ENCODE results near the gene GRK4. TPM values are rescaled to one million over a fixed set of nuclear protein-coding genes. Genes with fewer than 3 reads are reported as not detected.
"Not testable (repeated sequence)": the region's sequence is repeated elsewhere in the genome, so short reads cannot be mapped to it uniquely, and the experiment has no call there.

GRK4 gene
- total RNA-seq, 2 experiments from 2014 or later = 3.0 to 4.4 TPM

DNA sequence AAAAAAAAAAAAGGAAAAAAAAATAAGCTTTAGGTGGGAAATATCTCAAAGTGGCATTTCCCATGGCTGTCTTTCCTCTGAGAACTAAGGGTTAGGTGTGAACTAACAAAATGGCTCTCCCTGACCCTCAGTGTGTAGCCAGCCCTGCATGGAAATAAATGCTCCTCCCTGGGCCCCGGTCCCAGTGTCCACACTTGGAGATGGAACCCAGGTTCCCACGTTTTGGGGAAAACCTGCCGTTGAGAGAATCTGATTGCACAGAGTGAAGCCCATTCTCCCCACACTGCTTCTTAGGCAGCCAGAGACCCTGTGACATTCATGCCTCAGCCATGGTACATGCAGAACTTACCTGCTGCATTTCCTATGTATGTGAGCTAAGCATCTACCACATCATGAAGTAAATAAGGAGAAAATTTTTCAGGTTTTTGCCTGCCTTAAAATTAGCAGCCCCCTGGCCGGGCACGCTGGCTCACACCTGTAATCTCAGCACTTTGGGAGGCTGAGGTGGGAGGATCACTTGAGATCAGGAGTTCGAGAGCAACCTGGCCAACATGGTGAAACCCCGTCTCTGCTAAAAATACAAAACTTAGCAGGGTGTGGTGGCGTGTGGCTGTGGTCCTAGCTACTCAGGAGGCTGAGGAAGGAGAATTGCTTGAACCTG is 76.5 kb downstream of the GRK4 start:
- peak overlapping the region; percentile 89 for H3K4me3 Mint-ChIP-seq
- CTCF ChIA-PET = interaction anchor here (1.1 to 4.2 kb wide), 2 partner anchors 25 to 64 kb away, joined by 3 to 26 read pairs; no protein-coding TSS in a partner anchor
- peaks cover 61% of the 10 kb centered on the region for H3K4me1 Mint-ChIP-seq
- H3K9me3 Mint-ChIP-seq (ENCODE audit: low read depth) = no peaks in the 10 kb centered on the region
- DNase-seq (no peak), ATAC-seq (no peak)
- H3K36me3 Mint-ChIP-seq = peaks cover 3% of the 10 kb centered on the region
- peaks cover 14% of the 10 kb centered on the region for H3K27me3 Mint-ChIP-seq
- no peak overlapping the region for H3K27ac Mint-ChIP-seq

DNA sequence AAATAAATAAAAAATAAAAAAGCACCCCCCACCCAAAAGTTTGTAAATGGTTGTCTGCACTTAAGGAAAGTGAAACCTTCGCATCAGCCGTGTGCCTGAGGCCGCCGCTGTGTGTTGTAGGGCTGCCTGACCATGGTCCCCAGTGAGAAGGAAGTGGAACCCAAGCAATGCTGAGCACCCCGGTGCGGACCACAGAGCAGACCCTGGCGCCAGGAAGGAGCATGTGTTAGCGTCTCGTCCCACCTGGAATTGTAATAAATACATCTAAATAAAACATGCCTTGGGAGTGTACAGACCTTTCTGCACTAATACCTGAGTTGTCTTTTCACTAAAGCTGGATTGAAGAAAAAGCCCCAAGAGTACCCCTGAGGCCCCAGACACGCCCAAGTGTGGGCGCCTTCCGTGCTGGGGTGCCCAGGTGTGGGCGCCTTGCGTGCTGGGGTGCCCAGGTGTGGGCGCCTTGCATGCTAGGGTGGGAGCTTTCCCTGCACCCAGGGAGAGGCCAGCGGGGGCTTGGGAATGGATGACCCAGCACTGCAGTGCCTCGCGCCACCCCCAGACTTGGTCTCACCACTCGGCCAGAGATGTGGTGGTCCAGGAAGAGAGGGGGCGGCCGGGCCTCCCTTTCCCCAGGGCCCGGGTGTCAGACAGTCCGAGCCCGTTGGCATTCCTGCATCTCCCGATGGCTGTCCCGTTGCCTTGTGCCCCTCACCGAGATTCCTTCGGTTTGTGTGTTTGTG is 77.3 kb downstream of the GRK4 start:
- peaks cover 11% of the 10 kb centered on the region for H3K27me3 Mint-ChIP-seq
- H3K4me3 Mint-ChIP-seq = peak overlapping the region; percentile 89
- DNase-seq (peak; percentile 52), ATAC-seq (no peak)
- peaks cover 8% of the 10 kb centered on the region for H3K36me3 Mint-ChIP-seq
- CTCF ChIA-PET = interaction anchor here (0.9 to 1.5 kb wide), 5 partner anchors 62 to 277 kb away, joined by 3 to 5 read pairs (median 3); partner anchors contain the start of genes GRK4 and NOP14
- H3K27ac Mint-ChIP-seq = peak overlapping the region; percentile 93
- H3K4me1 Mint-ChIP-seq = peaks cover 69% of the 10 kb centered on the region
- no peaks in the 10 kb centered on the region for H3K9me3 Mint-ChIP-seq (ENCODE audit: low read depth)

DNA sequence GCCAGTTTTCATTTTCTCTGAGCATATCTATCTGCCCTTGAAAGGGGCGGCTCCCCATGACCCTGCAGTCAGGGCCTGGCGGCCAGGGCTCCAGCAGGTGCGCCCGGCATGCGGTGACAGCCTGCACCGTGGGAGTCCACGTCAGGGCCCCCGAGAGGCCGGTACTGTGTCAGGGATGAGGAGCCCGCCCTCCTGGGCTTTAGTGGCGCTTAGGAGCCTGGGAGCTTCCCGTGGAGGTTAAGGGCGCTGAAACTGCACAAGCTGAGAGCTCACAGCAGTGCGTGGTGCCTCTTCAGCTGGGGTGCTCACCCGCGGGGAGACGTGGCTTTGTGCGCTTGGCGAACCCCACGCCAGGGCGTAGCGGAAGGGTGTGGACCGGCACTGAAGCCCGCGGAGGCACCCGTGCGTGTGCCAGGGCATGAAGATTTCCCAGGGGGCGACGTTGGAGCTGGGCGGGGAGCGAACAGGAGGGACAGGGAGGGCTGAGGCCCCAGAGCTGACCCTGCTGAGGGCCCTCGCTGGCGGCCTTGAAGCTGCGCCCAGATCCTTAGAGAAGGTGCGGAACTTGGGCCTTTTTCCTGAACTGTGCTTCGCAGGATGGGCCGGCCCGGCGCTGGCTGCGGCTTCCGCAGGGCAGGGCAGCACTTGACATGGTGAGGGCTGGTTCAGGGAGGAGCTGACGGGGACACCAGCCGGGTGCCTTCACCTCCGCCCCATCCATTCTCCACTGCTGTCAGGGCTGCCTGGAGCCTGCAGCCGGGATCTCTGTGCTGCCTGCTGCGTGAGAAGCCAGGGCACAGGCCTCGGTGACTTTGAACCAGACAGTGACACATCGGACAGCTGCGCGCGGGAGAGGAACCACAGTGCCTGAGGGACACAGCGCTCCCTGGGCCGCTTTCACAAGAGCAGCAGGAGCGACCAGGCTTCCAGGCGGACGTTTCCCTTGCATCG is 78.1 kb downstream of the GRK4 start:
- CTCF ChIA-PET = interaction anchor here (0.7 to 1.5 kb wide), 8 partner anchors 8 to 277 kb away, joined by 3 to 5 read pairs (median 3); partner anchors contain the start of genes GRK4 and NOP14
- H3K4me1 Mint-ChIP-seq = peaks cover 78% of the 10 kb centered on the region
- peaks cover 5% of the 10 kb centered on the region for H3K27me3 Mint-ChIP-seq
- H3K27ac Mint-ChIP-seq = peak overlapping the region; percentile 93
- DNase-seq (peak; percentile 70), ATAC-seq (peak; percentile 68)
- H3K36me3 Mint-ChIP-seq = peaks cover 14% of the 10 kb centered on the region
- peak overlapping the region; percentile 89 for H3K4me3 Mint-ChIP-seq
- no peaks in the 10 kb centered on the region for H3K9me3 Mint-ChIP-seq (ENCODE audit: low read depth)

DNA sequence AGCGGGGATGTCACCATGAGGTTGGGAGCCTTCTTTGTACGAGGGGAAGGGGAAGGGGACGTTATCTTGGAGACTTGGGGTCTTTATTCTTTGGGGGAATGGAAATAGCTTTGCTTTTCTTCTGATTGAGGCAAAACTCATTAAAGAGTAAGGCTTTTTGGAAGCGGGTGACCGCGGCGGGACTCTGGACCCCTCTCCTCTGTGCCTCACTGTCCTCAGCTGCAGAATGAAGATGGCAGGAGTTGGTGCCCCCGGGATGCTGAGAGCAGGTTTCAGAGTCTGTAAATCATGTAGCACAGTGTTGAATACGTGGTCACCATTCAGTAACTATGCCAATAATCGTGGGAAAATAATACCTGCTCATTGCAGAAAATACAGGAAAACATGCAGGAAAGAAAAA is 78.9 kb downstream of the GRK4 start:
- CTCF ChIA-PET = interaction anchor here (0.8 to 1.5 kb wide), 5 partner anchors 9 to 278 kb away, joined by 3 to 5 read pairs (median 3); no protein-coding TSS in a partner anchor
- ATAC-seq (no peak), DNase-seq (no peak)
- H3K27ac Mint-ChIP-seq = peak overlapping the region; percentile 93
- H3K4me1 Mint-ChIP-seq = peaks cover 75% of the 10 kb centered on the region
- peaks cover 2% of the 10 kb centered on the region for H3K27me3 Mint-ChIP-seq
- peak overlapping the region; percentile 89 for H3K4me3 Mint-ChIP-seq
- no peaks in the 10 kb centered on the region for H3K9me3 Mint-ChIP-seq (ENCODE audit: low read depth)
- H3K36me3 Mint-ChIP-seq = peaks cover 14% of the 10 kb centered on the region

DNA sequence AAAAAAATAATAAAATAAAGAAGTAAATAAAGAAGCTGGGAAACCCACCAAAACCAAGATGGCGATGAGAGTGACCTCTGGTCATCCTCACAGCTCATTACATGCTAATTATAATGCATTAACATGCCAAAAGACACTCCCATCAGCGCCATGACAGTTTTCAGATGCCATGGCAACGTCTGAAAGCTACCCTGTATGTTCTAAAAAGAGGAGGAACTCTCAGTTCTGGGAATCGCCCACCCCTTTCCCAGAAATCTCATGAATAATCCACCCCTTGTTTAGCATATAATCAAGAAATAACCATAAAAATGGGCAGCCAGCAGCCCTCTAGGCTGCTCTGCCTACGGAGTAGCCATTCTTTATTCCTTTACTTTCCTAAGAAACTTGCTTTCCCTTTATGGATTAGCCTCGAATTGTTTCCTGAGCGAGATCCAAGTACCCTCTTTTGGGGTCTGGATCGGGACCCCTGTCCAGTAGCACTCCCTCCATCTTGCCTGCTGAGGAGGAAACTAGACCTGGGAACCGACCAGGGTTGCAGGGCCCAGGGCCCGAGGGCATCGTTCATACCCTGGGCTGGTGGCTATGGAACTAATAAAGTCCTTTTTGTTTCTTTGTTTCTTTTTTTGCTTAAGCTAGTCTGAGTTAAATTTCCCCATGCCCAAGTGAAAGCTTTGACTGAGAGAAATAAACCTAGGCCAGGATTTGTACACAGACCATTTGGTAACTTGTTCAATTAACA is 80.1 kb downstream of the GRK4 start:
- H3K36me3 Mint-ChIP-seq = peaks cover 14% of the 10 kb centered on the region
- no peaks in the 10 kb centered on the region for H3K27me3 Mint-ChIP-seq
- ATAC-seq = no peak
- DNase-seq = no peak
- CTCF ChIA-PET = interaction anchor here (1.1 to 1.5 kb wide), 3 partner anchors 10 to 280 kb away, joined by 3 read pairs; partner anchors contain the start of genes GRK4 and NOP14
- H3K4me3 Mint-ChIP-seq = no peak overlapping the region
- H3K9me3 Mint-ChIP-seq (ENCODE audit: low read depth) = no peaks in the 10 kb centered on the region
- no peak overlapping the region for H3K27ac Mint-ChIP-seq
- peaks cover 76% of the 10 kb centered on the region for H3K4me1 Mint-ChIP-seq

DNA sequence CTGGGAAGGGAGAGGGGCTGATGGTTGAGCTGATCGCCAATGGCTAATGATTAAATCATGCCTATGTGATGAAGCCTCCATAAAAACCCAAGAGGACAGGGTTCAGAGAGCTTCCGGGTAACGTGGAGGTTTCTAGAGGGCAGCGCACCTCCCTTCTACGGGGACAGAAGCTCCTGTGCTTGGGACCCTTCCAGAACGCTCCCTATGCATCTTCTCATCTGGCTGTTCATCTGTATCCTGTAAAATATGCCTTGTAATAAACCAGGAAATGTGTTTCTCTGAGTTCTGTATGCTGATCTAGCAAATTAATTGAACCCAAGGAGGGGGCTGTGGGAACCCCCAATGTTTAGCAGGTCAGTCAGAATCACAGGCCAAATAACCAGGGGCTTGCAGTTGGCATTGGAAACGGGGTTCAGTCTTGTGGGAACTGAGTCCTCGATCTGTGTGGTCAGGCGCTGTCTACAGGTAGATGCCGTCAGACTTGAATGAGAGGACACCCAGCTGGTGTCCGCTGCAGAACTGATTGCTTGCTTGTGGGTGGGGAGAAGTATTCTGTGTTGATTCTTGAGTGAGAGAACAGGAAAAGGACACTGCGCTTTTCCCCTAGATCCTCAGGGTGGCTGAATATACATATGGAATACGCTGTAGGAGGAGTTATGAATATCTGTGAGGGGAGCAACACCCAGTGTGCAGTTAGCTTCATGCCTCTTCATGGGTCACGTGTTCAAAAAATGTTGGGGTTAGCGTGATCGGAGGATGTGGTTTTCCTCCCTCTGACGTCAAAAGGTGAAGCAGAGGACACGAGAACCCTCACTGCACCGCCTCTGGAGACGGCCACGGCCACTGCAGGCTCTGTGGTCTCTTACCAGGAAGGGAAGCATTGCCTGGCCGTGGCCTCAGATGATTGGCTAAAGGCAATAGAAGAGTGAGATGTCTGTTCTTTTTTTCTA is 81.8 kb downstream of the GRK4 start:
- CTCF ChIA-PET = interaction anchor here (0.9 to 1.8 kb wide), 10 partner anchors 7 to 281 kb away, joined by 3 to 8 read pairs (median 4); partner anchors contain the start of genes GRK4 and NOP14
- peaks cover 14% of the 10 kb centered on the region for H3K36me3 Mint-ChIP-seq
- H3K4me1 Mint-ChIP-seq = peaks cover 68% of the 10 kb centered on the region
- peaks cover 3% of the 10 kb centered on the region for H3K27me3 Mint-ChIP-seq
- peak; percentile 57 for ATAC-seq
- DNase-seq = peak; percentile 94
- H3K4me3 Mint-ChIP-seq = peak overlapping the region; percentile 44
- H3K9me3 Mint-ChIP-seq (ENCODE audit: low read depth) = no peaks in the 10 kb centered on the region
- peak overlapping the region; percentile 85 for H3K27ac Mint-ChIP-seq

DNA sequence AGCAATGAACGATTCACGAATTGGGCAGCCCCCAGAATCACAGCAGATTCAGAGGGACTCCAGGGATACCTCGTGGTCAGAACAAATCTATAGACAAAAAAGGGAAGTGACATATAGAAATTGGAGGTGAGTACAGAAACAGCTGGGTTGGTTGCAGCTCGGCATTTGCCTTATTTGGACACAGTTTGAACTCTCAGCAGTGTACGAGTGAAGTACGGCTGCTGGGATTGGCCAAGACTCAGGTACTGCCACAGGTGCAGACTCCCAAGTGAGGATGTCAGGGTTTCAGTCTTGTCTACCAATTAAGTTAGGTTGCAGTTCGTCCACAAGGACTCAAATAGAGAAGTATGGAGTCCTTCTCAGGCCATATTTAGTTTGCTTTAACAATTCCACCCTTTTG is 82.8 kb downstream of the GRK4 start:
- ATAC-seq (no peak), DNase-seq (no peak)
- Mint-ChIP-seq H3K27me3 (peaks cover 4% of the 10 kb centered on the region), H3K27ac (peak overlapping the region; percentile 85), H3K4me1 (peaks cover 59% of the 10 kb centered on the region), H3K9me3 (ENCODE audit: low read depth) (no peaks in the 10 kb centered on the region), H3K36me3 (peaks cover 14% of the 10 kb centered on the region), H3K4me3 (no peak overlapping the region)
- CTCF ChIA-PET = interaction anchor here (0.9 to 1.8 kb wide), 12 partner anchors 8 to 282 kb away, joined by 3 to 6 read pairs (median 3); no protein-coding TSS in a partner anchor

DNA sequence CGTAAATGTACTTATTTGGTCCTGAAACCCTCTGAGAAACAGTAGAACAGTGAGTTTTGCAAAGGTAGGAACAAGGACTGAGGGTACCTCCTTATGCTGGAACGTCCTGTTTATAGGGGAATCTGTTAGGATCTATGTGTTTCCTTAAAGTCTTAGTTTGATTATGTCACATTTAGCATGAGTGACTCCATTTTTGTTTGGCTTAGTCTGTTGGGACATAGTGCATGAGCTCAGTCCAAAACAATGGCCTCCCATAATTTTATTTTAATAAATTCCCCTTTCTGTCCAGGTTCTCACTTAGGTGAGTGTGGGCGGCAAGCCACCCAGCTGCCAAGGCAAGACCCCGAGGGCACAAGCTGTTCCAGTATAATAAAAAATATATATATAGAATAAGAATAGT is 83.3 kb downstream of the GRK4 start:
- Mint-ChIP-seq H3K27me3 (peaks cover 9% of the 10 kb centered on the region), H3K4me3 (no peak overlapping the region), H3K27ac (no peak overlapping the region), H3K36me3 (peaks cover 14% of the 10 kb centered on the region), H3K4me1 (peaks cover 55% of the 10 kb centered on the region), H3K9me3 (ENCODE audit: low read depth) (no peaks in the 10 kb centered on the region)
- CTCF ChIA-PET = interaction anchor here (1.0 to 1.8 kb wide), 8 partner anchors 8 to 84 kb away, joined by 3 to 6 read pairs (median 4); no protein-coding TSS in a partner anchor
- no peak for DNase-seq
- ATAC-seq = no peak

DNA sequence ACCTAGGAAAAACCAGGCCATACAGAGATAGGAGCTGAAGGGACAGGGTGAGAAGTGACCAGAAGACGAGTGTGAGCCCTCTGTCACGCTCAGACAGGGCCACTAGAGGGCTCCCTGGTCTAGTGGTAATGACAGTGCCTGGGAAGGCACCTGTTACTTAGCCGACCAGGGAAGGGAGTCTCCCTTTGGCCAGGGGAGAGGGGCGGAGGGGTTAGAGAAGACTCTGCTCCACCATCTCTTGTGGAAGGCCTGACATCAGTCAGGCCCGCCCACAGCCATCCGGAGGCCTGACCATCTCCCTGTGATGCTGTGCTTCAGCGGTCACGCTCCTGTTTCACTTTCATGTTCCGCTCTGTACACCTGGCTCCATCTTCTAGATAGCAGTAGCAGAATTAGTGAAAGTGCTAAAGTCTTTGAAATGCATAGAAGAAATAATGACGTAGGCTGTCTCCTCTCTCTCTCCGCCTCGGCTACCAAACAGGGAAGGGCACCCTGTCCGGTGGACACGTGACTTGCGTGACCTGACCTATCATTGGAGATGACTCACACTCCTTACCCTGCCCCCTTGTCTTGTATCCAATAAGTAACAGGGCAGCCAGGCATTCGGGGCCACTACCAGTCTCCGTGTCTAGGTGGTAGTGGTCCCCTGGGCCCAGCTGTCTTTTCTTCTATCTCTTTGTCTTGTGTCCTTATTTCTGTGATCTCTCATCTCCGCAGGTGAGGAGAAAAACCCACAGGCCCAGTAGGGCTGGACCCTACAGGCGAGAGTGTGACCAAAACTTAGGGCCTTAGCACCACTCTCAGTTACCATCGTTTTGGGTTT is 84.3 kb downstream of the GRK4 start:
- H3K27me3 Mint-ChIP-seq = peaks cover 14% of the 10 kb centered on the region
- ATAC-seq = peak; percentile 87
- peaks cover 44% of the 10 kb centered on the region for H3K4me1 Mint-ChIP-seq
- H3K4me3 Mint-ChIP-seq = peak overlapping the region; percentile 65
- peak overlapping the region; percentile 84 for H3K27ac Mint-ChIP-seq
- peak; percentile 95 for DNase-seq
- CTCF ChIA-PET = interaction anchor here (1.0 to 1.3 kb wide), 4 partner anchors 10 to 85 kb away, joined by 3 to 5 read pairs (median 3); no protein-coding TSS in a partner anchor
- peaks cover 14% of the 10 kb centered on the region for H3K36me3 Mint-ChIP-seq
- no peaks in the 10 kb centered on the region for H3K9me3 Mint-ChIP-seq (ENCODE audit: low read depth)

DNA sequence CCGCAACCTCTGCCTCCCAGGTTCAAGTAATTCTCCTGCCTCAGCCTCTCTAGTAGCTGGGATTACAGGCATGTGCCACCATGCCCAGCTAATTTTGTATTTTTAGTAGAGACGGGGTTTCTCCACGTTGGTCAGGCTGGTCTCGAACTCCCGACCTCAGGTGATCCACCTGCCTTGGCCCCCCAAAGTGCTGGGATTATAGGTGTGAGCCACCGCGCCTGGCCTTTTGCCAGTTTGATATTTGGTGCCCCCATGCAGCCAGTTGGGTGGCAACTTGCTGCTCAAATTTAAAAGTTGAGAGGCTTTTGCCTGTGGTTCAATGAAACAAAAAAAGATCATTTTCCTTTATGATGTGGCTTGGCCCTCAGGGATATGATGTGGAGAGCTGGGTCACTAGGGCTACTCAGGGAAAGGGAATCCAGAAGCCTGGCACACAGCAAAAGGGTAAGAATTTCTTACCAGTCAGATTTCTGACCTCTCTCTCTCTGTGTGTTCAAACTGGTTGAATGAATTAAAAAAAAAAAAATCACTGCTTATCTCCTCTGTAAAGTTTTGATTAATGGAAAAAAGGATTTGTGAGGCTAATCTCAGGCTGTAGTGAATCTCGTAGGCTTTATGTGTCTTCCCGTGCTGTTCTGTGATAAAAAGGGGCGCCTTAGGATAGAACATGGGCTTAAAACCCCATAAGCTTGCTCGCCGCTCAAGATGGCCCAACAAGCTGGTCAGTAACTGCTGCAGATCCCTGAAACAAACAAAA is 87.9 kb downstream of the GRK4 start:
- ATAC-seq, H3K36me3 Mint-ChIP-seq, DNase-seq, H3K27ac Mint-ChIP-seq, H3K4me3 Mint-ChIP-seq: not testable (repeated sequence)
- CTCF ChIA-PET = interaction anchor here (0.7 kb wide), 1 partner anchor 87 kb away, joined by 3 read pairs; no protein-coding TSS in a partner anchor
- Mint-ChIP-seq H3K27me3 (peaks cover 14% of the 10 kb centered on the region), H3K4me1 (peaks cover 16% of the 10 kb centered on the region), H3K9me3 (ENCODE audit: low read depth) (peaks cover 11% of the 10 kb centered on the region)

All from activated CD8-positive, alpha-beta memory T cell treated with anti-CD3 and anti-CD28 coated beads, Interleukin-2, amount 10 ng/mL, durations not matched to agents 7 days and 5 days (primary cell).